SH-SY5Y (cell line): Measurements from ENCODE around the gene ACADM.

Source experiments
- GATA2 ChIP-seq: IDR thresholded peaks from 2 replicates; pipeline ENCODE4 v1.6.1; 2011; ENCODE audit warnings: mild to moderate bottlenecking, low read depth, low read length
- GATA3 ChIP-seq: IDR thresholded peaks from 2 replicates; pipeline ENCODE4 v1.6.1; 2011; ENCODE audit warnings: low read depth, mild to moderate bottlenecking, low read length, moderate library complexity

DNA sequence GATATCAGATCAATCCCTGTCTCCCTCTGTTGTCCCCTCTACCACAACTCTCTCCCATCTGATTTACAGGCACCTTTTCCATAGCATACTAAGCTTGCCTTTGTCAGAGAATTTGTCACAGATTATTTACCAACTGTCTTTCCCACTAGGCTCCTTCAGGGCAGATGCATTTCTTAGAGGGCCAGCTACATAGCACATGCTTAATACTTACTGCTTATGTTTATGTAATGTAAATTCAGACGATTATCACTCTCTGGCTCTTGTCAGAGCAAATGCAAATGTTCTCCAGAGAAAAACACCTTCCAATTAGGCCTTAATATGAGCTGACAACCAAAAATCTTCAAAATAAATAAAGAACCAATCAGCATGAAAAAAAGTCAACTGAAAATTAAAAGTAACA is 46.3 kb downstream of the ACADM start:
- no peak for TF ChIP-seq GATA3
- TF ChIP-seq GATA2: no peak
